GM23338 (cell line): ENCODE results near the gene PSMB3.

Experiments used
- CREB1 ChIP-seq: fragments of 250-450 bp; sonication (Bioruptor Pico); IDR thresholded peaks from 2 replicates; pipeline ENCODE4 v1.5.0; 2020; ENCODE audit warnings: low read depth, mild to moderate bottlenecking, moderate library complexity
- CTCF ChIP-seq, 2 experiments: fragments of 200-600 bp in 1 of 2; sonication (generic) in 1 of 2; conservative IDR thresholded peaks; 2 replicates each; pipeline versions ENCODE4 v1.5.1 to v1.6.1; 2016 to 2017; ENCODE audit warnings: antibody characterized with exemption in 2 of 2, low read depth in 2 of 2, mild to moderate bottlenecking in 2 of 2, moderate library complexity in 1 of 2
- EZH2 ChIP-seq: fragments of 200-600 bp; sonication (generic); IDR thresholded peaks from one replicate; pipeline ENCODE4 v1.8.0; 2017; ENCODE audit warnings: antibody characterized with exemption, mild to moderate bottlenecking, low read depth; ENCODE audit not compliant: unreplicated experiment

GRCh38 chr17:38728290-38728831 is 24.2 kb upstream of the PSMB3 start:
- TF ChIP-seq EZH2 (no peak), CTCF (conservative IDR thresholded peaks at IDR 0.05; ENCODE audit: low read depth in 2 of 2) (no peak), CREB1 (no peak)
